ENCODE measurements around the gene CD207. TPM values are rescaled to one million over a fixed set of nuclear protein-coding genes. Genes with fewer than 3 reads are reported as not detected.

CD207 gene
- total RNA-seq, 4 donors from 2014 or later: 0.35 to 2.5 (median 1.1) TPM; not detected in 1

GRCh38 chr2:70784320-70784719 lies 51.3 kb downstream of the CD207 start:
- Histone ChIP-seq H3K27ac (no peak overlapping the region), H3K4me1 (peaks cover 0 to 6% (median 0%) of the 10 kb centered on the region in 3 donors), H3K9me3 (no peaks in the 10 kb centered on the region), H3K27me3 (peaks cover 0 to 38% (median 0%) of the 10 kb centered on the region in 4 donors), H3K36me3 (no peaks in the 10 kb centered on the region), H3K4me3 (no peak overlapping the region)
- 64 to 79% methylated on average over 2 of the region's 2 CpGs for WGBS, 2 donors
- intact Hi-C loops (cut with DNase I): no loop called here
- TF ChIP-seq CTCF (IDR thresholded peaks at IDR 0.05): no peak
- no peak for TF ChIP-seq POLR2A (IDR thresholded peaks at IDR 0.05)
- DNase-seq: no peak

Small RNAs within 50 kb of the gene (small RNA-seq; reads per million reads assigned to genes)
- 0 reads per million in 4 donors for gene HMGN2P21

Other genes starting within 250 kb of the CD207 start
- 1 to 10 TPM in 2 of 4 donors, under 1 TPM in 2; 0.42 to 2.4 (median 1.3) TPM for gene ADD2, start 67.6 kb downstream of the CD207 start, total RNA-seq
- not detected for gene FIGLA, start 45.2 kb downstream of the CD207 start, total RNA-seq
- under 1 TPM in 1 of 4 donors, not detected in 3; 0.15 TPM for gene CLEC4F, start 15.2 kb downstream of the CD207 start, total RNA-seq
- 1 to 10 TPM in 1 of 4 donors, under 1 TPM in 3; 0.27 to 1.2 (median 0.56) TPM for gene VAX2, start 64.8 kb upstream of the CD207 start, total RNA-seq
- gene ATP6V1B1, start 100.1 kb upstream of the CD207 start, total RNA-seq: 1 to 10 TPM in 1 of 4 donors, under 1 TPM in 1, not detected in 2; 0.97 to 1.2 TPM
- under 1 TPM in 2 of 4 donors, not detected in 2; 0.18 to 0.76 TPM for gene ANKRD53, start 142.8 kb upstream of the CD207 start, total RNA-seq
- 10 to 100 TPM; 22.6 to 33.3 (median 27.1) TPM for gene TEX261, start 159.1 kb upstream of the CD207 start, total RNA-seq
- 100 to 1,000 TPM in 3 of 4 donors, 10 to 100 TPM in 1; 87.5 to 278 (median 166) TPM for gene NAGK, start 232.8 kb upstream of the CD207 start, total RNA-seq

Data from esophagus squamous epithelium (tissue), 5 donors.